ENCODE results near the gene FIZ1.

The FIZ1 gene

DNA sequence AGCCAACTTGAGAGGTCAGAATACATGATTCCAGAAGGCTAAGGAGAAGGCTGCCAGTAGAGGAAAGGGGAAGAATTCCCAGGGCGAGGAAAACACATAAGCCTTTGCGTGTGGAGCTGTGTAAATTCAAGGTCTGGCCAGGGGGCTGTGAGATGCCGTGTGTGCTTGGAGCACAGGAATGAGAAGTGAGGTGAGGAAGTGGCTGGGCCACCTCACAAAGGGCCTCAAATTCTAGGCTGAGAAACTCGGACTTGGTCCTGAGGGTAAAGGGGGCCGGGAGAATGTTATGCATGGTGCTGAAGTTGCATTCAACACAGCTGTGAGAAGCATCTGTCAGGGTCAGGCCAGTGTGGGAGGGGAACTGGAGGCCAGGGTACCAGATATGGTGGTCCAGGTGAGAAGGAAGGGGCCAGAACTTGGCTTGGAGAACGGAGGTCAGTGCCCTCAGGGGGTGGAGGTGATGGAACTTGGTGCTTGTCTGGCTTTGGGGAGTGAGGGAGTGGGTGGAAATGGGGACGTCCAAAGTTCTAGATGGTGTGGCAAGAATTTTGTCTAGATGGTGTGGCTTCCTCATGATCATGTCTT lies 36.6 kb upstream of the FIZ1 start:
- DNase-seq, result no peak

DNA sequence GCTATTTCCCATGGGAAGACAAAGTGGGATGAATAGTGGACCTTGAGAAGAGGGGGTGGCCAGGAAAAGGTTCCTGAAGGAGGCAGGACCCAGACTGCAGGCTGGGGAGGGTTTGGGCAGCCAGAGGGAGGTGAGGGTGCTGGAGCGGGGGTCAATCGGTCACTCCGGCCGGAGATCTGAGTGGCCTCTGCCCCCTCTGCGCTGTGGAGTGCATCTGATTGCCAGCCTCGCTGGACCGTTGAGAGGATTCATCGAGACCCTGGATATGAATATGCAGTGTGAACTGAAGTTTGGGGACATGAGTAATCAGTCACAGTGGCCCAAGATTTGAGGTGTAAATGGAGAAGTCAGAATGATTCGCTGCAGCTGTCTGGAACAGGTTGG lies 36.0 kb upstream of the FIZ1 start:
- no peak for DNase-seq

DNA sequence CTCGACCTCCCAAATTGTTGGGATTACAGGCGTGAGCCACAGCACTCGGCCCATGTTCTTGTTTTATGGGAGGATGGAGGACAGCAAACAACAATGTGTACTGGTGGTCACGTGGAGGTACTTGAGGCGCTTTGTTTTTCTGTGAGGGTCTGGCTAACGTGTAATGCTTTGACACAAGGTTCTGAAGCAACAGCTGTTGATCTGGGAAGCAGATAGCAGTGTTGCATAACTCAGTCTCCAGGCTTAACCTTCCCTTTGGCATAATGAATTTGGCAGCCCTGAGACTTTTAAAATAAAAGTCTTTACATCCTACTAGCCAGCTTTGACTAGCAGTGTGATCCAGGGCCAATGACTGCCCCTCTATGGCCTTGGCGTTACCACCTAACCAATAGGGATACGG lies 34.5 kb upstream of the FIZ1 start:
- no peak for DNase-seq

- DNase-seq, result peak; percentile 86
Observed at GRCh38 chr19:55632463-55632834, 33.1 kb upstream of the FIZ1 start.

- DNase-seq, result no peak
Observed at GRCh38 chr19:55626350-55626749, 27.0 kb upstream of the FIZ1 start.

- no peak for DNase-seq
Observed at GRCh38 chr19:55625004-55625326, 25.6 kb upstream of the FIZ1 start.

DNA sequence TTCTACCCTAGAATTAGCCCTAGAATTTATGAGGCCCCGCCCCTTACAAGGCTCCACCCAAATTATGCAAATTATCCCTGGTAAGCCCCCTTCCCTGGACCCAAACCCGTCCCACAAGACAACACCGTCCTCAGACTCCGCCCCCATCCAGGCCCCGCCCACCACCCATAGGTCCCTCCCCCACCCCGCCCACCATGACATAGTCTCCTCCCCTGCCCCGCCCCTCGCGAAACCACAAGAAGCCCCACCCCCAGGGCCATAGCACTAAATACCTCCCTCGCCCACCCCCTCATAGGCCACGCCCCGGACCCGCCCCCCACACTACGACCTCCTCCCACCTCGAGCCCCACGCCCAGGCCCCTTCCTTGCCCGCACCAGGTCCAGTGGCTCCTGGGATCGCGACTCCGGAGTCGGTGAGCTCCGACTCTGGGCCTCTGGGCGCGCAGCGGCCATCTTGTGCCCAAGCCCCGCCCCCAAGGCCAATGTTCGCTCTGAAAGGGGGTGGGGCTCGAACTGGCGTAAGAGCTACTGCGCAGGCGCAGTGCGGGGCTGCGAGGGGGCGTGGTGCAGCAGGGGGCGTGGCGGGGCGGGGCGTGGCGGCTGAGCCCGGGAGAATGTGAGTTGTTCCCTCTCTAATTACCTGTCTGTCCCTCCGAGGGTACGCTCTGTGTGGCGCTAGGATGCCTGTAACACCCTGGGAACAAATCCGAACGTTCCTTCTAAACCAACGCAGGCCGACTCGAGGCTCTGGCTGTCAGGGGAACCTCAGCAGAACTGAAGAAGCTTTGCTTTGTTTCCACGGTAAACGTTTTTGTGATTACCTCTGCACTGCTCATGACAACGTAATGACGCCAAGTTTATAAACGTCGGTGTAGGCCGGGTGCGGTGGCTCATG lies 25.0 kb upstream of the FIZ1 start, which contains the start of gene ZNF784:
Gene ZNF784, minus strand, starts transcription at position 458 of the 895 bp plus-strand sequence. Its CDS starts 5 bp downstream, at position 453.
- DNase-seq, result peak; percentile 75

DNA sequence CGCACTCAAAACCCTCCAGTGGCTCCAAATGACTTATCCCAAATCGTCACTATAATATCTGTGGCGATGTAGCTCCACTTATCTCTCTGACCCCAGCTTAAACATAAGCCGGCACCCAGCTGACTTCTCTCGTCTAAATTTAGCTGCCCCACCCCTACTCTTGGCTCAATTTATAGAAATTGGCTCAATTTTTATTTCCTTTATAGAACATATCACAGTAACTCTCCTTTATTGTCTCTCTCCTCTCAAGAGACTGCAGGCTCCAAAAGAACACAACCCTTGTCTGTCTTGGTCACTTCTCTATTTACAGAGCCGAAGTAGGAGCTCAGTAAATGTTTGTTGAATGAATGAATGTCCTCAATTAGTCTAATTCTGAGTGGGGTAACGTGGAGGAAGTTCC lies 24.2 kb upstream of the FIZ1 start:
- DNase-seq, result no peak

DNA sequence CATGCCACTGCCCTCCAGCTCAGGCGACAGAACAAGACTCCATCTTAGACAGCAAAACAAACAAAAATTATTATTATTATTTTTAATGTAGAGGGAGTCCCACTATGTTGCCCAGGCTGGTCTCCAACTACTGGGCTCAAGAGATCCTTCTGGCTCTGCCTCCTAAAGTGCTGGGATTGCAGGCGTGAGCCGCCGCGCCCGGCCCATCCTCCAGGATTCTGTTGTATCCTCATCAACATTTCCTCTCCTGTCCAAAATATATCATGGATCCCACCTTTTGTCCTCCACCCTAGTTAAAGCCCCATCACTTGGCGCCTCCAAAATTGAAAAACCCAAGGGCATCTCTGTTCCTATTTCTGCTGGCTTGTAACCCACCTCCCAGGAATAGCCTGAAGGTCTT lies 23.8 kb upstream of the FIZ1 start:
- no peak for DNase-seq

- DNase-seq, result no peak
Observed at GRCh38 chr19:55622242-55622969, 23.1 kb upstream of the FIZ1 start.

GRCh38 chr19:55621673-55622231 lies 22.4 kb upstream of the FIZ1 start:
- no peak for DNase-seq

- DNase-seq, result no peak
Observed at GRCh38 chr19:55621205-55621672, 21.9 kb upstream of the FIZ1 start.

DNA sequence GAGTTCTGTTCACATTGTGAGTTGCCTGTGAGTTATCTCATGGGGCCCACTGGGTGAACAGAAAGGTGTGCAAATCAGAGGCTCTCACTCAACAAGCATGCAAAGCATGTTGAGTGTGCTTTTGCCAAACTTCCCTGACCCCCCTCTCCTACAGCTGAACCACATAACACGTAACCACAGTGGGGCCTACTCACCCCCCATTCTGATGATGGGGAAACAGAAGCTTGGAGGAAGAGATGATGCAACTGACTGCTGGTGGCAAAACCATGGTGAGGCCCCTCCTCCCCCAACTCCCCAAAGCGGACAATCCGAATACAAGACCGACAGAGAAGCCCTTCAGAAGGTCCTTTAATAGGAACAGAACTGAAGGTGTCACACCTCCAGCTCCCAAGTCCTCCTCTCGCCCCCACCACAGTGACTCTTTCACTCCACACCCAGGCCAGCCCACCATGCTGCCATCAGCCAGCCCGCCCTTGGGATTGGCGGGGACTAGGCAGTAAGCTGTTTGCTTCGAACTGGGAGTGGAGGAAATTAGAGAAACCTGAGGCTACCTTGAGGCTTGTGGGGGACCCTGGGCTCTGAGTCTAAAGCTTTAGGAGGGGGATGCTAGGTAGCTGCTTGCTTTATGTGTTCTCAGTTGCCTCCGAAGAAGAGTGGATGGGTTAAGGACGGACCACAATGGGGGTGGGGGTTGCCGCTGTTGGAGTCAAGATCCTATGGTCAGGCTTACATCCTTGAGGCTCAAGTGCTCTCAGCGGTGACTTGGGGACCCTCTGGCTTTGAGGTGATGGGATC lies 21.3 kb upstream of the FIZ1 start:
- no peak for DNase-seq

DNA sequence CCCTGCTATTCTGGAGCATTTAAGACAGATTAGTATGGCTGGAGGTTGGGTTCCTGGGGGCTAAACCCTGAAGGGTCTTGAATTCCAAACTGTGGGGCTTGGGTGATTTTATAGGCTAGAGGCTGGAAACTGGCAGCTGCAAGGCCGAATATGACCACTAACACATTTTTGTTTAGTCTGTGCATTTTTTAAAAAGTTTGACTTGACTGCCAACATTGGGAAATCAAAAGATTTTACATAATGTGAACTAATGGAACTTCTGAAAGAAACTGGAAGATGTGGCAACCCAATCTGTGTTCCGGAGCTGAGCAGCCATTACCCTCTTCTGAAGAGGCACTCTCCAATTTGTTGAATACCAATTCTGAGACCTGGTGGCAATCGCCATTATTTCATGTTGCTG lies 20.0 kb upstream of the FIZ1 start:
- no peak for DNase-seq

GRCh38 chr19:55618426-55618825 lies 19.1 kb upstream of the FIZ1 start:
- no peak for DNase-seq

GRCh38 chr19:55617426-55617825 lies 18.1 kb upstream of the FIZ1 start:
- DNase-seq, result no peak

- no peak for DNase-seq
Observed at GRCh38 chr19:55616395-55616875, 17.1 kb upstream of the FIZ1 start.

DNA sequence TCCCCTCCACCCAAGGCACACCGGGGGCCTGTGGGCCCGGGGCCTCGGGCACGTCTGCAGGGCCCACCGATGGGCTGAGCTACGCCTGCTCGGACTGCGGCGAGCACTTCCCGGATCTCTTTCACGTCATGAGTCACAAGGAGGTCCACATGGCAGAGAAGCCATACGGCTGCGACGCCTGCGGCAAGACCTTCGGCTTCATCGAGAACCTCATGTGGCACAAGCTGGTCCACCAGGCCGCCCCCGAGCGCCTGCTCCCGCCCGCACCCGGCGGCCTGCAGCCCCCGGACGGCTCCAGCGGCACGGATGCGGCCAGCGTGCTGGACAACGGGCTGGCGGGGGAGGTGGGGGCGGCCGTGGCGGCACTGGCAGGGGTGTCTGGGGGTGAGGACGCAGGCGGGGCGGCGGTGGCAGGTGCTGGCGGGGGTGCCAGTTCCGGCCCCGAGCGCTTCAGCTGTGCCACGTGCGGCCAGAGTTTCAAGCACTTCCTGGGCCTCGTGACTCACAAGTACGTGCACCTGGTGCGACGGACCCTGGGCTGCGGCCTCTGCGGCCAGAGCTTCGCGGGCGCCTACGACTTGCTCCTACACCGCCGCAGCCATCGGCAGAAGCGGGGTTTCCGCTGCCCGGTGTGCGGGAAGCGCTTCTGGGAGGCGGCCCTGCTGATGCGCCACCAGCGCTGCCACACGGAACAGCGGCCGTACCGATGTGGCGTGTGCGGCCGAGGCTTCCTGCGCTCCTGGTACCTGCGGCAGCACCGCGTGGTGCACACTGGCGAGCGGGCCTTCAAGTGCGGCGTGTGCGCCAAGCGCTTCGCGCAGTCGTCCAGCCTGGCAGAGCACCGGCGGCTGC lies 16.5 kb upstream of the FIZ1 start:
- DNase-seq, result no peak

- DNase-seq, result no peak
Observed at GRCh38 chr19:55614711-55615542, 15.6 kb upstream of the FIZ1 start.

- DNase-seq, result no peak
Observed at GRCh38 chr19:55613930-55614710, 14.8 kb upstream of the FIZ1 start.
